Measurements from ENCODE around the gene RUFY1.

GRCh38 chr5:179623003-179623905 is 72.9 kb downstream of the RUFY1 start, which contains the start of gene HNRNPH1:
- TF ChIP-seq, protein P1, sequence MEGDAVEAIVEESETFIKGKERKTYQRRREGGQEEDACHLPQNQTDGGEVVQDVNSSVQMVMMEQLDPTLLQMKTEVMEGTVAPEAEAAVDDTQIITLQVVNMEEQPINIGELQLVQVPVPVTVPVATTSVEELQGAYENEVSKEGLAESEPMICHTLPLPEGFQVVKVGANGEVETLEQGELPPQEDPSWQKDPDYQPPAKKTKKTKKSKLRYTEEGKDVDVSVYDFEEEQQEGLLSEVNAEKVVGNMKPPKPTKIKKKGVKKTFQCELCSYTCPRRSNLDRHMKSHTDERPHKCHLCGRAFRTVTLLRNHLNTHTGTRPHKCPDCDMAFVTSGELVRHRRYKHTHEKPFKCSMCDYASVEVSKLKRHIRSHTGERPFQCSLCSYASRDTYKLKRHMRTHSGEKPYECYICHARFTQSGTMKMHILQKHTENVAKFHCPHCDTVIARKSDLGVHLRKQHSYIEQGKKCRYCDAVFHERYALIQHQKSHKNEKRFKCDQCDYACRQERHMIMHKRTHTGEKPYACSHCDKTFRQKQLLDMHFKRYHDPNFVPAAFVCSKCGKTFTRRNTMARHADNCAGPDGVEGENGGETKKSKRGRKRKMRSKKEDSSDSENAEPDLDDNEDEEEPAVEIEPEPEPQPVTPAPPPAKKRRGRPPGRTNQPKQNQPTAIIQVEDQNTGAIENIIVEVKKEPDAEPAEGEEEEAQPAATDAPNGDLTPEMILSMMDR (IDR thresholded peaks at IDR 0.05) = peak in 1 of 4 donors; percentile 10
- peak; percentile 99 for TF ChIP-seq POLR2A (IDR thresholded peaks at IDR 0.05)

All from right lobe of liver (tissue), 4 donors.